ENCODE measurements around the gene DNAH2. TPM values are rescaled to one million over a fixed set of nuclear protein-coding genes. Genes with fewer than 3 reads are reported as not detected.

DNAH2 gene
- total and polyA plus RNA-seq, 9 of the 15 experiments (the other 6 are each of a cell fraction or from before 2014, with no cell fraction given) = 0.03 TPM; not detected in 8

GRCh38 chr17:7838090-7839075 lies 120.8 kb downstream of the DNAH2 start (continued):
- TF ChIP-seq NR1H2 (CRISPR knock-in tag; IDR thresholded peaks at IDR 0.05) (no peak), ZNF407 (IDR thresholded peaks at IDR 0.05; ENCODE audit: low read depth) (peak; percentile 60; the same call in 1 of the 2 replicates), SMARCA4 (IDR thresholded peaks at IDR 0.05) (peak; percentile 68; the same call in 1 of the 2 replicates), NFE2L1 (tag; IDR thresholded peaks at IDR 0.05; ENCODE audit: borderline replicate concordance, low read depth) (no peak), SRF (CRISPR knock-in tag; IDR thresholded peaks at IDR 0.05) (peak in 1 of 2 experiments; percentile 81; a peak in 1 of 4 replicates), RHOXF2B (CRISPR knock-in tag; conservative IDR thresholded peaks at IDR 0.05) (0 out of 2 replicates have a peak, but pooled peaks have one; percentile 50), HES1 (IDR thresholded peaks at IDR 0.05; ENCODE audit: low read depth) (no peak), SP2 (IDR thresholded peaks at IDR 0.05; ENCODE audit: extremely low read depth, low read depth, low read length, poor library complexity, severe bottlenecking) (no peak), DLX4 (CRISPR knock-in tag; IDR thresholded peaks at IDR 0.05) (no peak), ZNF165 (CRISPR knock-in tag; IDR thresholded peaks at IDR 0.05; ENCODE audit: borderline replicate concordance) (no peak), AFF1 (IDR thresholded peaks at IDR 0.05; ENCODE audit: low read depth in 1 of 2, partially characterized antibody in 2 of 2) (peak in 1 of 2 experiments; percentile 72), KAT8 (IDR thresholded peaks at IDR 0.05; ENCODE audit: low read depth) (no peak)

Data from K562 (cell line).